GM12875 (cell line): Measurements from ENCODE around the gene PAQR9.

Experiments used
- H3K4me3 ChIP-seq: one replicate; pipeline ENCODE4 v1.5.1; 2011; ENCODE audit warnings: low read depth, low read length, control low read depth
- TF ChIP-seq, protein P1 (sequence below): IDR thresholded peaks from 2 replicates; pipeline ENCODE4 v1.5.1; 2011; ENCODE audit warnings: low read depth, mild to moderate bottlenecking, control low read depth, inconsistent platforms, low read length, moderate library complexity, borderline replicate concordance; ENCODE audit not compliant: insufficient read depth

PAQR9 gene

DNA sequence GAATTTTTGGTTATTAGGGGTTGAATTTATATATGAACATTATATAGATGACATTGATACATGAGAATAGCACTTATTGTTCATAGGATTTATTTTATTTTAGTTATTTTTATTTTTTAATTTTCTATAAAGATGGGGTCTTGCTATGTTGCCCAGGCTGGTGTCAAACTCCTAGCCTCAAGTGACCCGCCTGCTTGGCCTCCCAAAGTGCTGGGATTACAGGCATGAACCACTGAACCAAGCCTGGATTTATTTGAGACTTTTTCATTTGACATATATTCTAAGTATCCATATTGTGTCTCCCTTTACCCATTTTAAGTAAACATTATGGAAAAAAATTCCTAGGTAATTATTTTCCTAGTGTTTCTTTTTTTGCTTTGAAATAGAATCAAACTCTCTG, 12.5 kb downstream of the PAQR9 start:
- TF ChIP-seq, protein P1, sequence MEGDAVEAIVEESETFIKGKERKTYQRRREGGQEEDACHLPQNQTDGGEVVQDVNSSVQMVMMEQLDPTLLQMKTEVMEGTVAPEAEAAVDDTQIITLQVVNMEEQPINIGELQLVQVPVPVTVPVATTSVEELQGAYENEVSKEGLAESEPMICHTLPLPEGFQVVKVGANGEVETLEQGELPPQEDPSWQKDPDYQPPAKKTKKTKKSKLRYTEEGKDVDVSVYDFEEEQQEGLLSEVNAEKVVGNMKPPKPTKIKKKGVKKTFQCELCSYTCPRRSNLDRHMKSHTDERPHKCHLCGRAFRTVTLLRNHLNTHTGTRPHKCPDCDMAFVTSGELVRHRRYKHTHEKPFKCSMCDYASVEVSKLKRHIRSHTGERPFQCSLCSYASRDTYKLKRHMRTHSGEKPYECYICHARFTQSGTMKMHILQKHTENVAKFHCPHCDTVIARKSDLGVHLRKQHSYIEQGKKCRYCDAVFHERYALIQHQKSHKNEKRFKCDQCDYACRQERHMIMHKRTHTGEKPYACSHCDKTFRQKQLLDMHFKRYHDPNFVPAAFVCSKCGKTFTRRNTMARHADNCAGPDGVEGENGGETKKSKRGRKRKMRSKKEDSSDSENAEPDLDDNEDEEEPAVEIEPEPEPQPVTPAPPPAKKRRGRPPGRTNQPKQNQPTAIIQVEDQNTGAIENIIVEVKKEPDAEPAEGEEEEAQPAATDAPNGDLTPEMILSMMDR: no peak
- no peak overlapping the region for H3K4me3 ChIP-seq

DNA sequence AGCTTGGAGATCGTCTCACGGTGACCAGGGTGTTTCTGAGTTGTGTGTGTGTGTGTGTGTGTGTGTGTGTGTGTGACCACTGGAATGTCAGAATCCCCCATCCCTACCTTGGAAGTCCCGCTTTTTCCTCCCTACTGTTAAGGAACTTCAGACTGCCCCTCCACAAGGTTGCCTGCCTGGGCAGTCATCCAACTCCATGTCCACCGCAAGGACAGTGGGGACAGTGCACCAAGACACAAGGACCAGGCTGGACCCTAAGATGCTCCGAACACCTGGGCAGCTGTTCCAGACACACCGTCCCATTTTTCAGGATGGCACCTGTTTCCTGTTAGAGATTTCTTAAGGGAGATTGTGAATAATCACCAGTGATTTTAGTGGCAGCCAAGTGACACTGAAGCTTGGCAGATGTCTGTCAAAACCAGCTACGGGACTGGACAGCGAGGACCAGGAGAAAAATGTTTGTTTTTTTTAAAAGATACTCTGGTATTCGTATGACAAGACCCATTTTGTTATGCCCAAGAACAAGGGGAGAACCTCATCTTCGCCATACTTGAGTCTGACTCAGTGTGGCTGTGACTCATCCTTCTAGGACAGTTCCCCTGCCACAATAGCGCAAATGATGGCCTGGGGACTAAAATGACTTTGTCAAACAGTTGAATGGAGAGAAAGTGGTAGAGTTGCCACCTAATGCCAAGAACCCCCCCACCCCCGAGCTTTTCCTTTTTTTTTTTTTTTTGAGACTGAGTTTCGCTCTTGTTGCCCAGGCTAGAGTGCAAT, 15.5 kb downstream of the PAQR9 start:
- TF ChIP-seq, protein P1: no peak
- no peak overlapping the region for H3K4me3 ChIP-seq

DNA sequence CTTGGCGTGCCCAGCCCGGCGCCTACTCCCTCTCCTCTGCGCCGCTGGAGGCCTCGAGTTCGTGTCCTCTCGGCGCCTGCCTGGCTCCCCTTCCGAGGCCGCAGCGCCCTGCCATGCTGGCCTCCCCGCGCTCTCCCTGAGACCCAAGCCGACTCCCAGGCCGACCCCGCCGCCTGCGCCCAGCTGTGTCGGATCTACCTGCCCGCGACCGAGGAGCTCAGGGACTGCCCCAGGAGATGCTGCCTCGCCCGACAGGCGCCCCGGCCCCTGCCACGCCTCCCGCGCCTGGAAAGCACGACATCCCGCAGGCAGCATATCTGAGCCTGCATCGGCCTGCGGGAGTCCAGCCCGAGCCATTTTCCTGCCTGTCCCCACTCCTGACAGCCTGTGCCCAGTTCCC, 16.1 kb downstream of the PAQR9 start:
- no peak overlapping the region for H3K4me3 ChIP-seq
- TF ChIP-seq, protein P1: no peak

DNA sequence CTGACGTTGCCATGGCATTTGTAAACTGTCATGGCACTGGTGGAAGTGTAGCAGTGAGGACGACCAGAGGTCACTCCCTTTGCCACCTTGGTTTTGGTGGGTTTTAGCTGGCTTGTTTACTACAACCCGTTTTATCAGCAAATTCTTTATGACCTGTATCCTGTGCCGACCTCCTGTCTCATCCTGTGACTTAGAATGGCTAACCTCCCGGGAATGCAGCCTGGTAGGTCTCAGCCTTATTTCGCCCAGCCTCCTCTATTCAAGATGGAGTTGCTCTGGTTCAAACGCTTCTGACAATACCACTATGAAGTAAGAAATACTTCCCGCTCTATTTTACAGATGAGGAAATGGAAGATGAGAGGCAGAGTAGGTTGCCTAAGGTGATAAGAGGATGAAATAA, 16.6 kb downstream of the PAQR9 start:
- no peak overlapping the region for H3K4me3 ChIP-seq
- TF ChIP-seq, protein P1: no peak

DNA sequence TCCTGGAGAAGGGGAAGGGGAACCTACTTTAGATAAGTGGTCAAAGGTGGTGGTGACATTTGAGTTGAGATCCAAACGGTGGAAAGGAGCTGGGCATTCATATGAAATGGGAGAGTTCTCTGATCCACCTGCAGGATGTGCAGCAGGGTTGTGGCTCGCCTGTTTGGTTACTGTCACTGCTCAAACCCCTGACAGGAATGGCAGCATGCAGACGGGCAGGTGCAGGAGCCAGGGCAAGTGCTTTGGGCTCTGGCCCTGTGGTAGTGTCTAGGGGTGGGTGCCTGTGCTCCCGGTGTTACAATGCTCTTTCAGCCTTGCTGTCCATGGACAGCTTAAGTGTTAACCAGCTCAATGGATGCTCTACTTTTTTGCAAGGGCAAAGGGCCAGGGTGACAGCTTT, 18.5 kb downstream of the PAQR9 start:
- no peak overlapping the region for H3K4me3 ChIP-seq
- TF ChIP-seq, protein P1: no peak

DNA sequence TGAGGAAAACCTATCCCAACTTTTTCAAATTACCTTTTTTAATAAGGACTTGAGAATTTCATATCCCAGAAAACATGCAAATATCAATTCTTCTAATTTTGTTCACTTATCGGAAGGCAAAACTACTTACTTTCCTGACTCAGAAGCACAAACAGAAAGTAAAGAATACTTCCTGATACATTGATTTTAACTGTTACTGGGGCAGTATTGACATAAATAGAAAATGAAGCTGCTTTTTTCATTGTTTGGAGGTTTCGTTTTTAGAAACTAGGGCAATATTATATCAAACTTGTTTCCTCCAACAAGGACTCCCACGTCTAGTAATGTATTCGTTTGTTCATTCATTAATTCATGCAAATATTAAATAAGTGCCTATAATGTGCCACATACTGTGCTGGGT, 19.1 kb downstream of the PAQR9 start:
- TF ChIP-seq, protein P1: no peak
- H3K4me3 ChIP-seq: no peak overlapping the region

DNA sequence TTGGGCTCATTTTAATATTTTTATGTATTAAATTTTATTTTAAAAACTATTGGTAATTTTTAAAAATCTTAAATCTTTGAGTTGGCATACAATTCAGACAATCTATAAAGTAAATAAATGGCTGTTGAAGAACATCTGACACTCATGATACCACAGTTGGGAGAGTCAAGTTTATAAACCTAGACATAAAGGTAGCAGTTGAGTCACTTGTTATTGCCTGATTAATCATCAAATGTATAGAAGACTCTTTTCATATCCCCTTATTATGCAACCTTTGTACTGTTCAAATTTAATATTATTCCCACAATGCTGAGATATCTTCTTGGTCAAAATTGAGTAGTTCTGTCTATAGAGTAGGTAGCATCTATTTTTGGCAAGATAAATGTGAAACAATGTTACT, 19.6 kb downstream of the PAQR9 start:
- TF ChIP-seq, protein P1: no peak
- H3K4me3 ChIP-seq: no peak overlapping the region
